IMR-90 (cell line): ENCODE measurements around the gene MAGOH. TPM values are rescaled to one million over a fixed set of nuclear protein-coding genes. Genes with fewer than 3 reads are reported as not detected.

Experiments
- ATAC-seq: fragments of 200-7000 bp; cut with Tn5 transposase; 2 replicates; pipeline ENCODE4 v1.9.1; 2020; ENCODE audit warnings: low read depth, mild to moderate bottlenecking, moderate library complexity
- BruUV-seq: library from RNA; stranded (reverse); fragments of 400-500 nt; replicated peaks from 2 replicates; lab custom pipeline; 2021; lab: Mats Ljungman, UMichigan
- CTCF ChIA-PET: fragments of 300-600 bp; formaldehyde crosslinking; extraction: SDS; loops from one replicate; lab custom pipeline; 2021; ENCODE audit warnings: antibody characterized with exemption; lab: Yijun Ruan, JAX
- POLR2A ChIA-PET: fragments of 300-600 bp; sonication (Branson Sonifier 250); formaldehyde crosslinking; loops from one replicate; lab custom pipeline; 2022; ENCODE audit warnings: antibody characterized with exemption; ENCODE audit not compliant: unreplicated experiment; lab: Charles Lee
- DNase-seq: peaks from one replicate; pipeline ENCODE4 v3.0.0; 2013
- H2AFZ ChIP-seq: replicated peaks from 2 replicates; pipeline ENCODE3; 2013; ENCODE audit warnings: low read length, mild to moderate bottlenecking; ENCODE audit not compliant: poor library complexity
- H2AK5ac ChIP-seq: 2 replicates; pipeline ENCODE4 v1.6.1; 2013; ENCODE audit warnings: low read depth, low read length, inconsistent platforms
- H2AK9ac ChIP-seq: replicated peaks from 2 replicates; pipeline ENCODE3; 2013; ENCODE audit warnings: mild to moderate bottlenecking, low read depth, low read length, moderate library complexity; ENCODE audit not compliant: poor library complexity
- H2BK120ac ChIP-seq: 2 replicates; pipeline ENCODE4 v1.6.1; 2013; ENCODE audit warnings: low read depth, low read length, inconsistent platforms
- H2BK15ac ChIP-seq: 3 replicates; pipeline ENCODE4 v1.6.1; 2013; ENCODE audit warnings: low read depth, low read length, inconsistent platforms
- H2BK20ac ChIP-seq: 2 replicates; pipeline ENCODE4 v1.6.1; 2013; ENCODE audit warnings: low read depth, mild to moderate bottlenecking, inconsistent platforms, low read length, moderate library complexity
- H2BK5ac ChIP-seq: 2 replicates; pipeline ENCODE4 v1.6.1; 2013; ENCODE audit warnings: mild to moderate bottlenecking, low read depth, low read length, inconsistent platforms; ENCODE audit not compliant: poor library complexity, severe bottlenecking
- H3K14ac ChIP-seq: replicated peaks from 2 replicates; pipeline ENCODE4 v1.6.1; 2013; ENCODE audit warnings: low read depth, low read length, inconsistent platforms
- H3K18ac ChIP-seq: 2 replicates; pipeline ENCODE4 v1.6.1; 2013; ENCODE audit warnings: low read depth, low read length, control low read depth
- H3K23ac ChIP-seq: 2 replicates; pipeline ENCODE4 v1.6.1; 2013; ENCODE audit warnings: low read depth, low read length, inconsistent platforms
- H3K27ac ChIP-seq: 2 replicates; pipeline ENCODE4 v1.5.1; 2013; ENCODE audit warnings: mild to moderate bottlenecking, control low read depth, low read length; ENCODE audit not compliant: insufficient read depth
- H3K27me3 ChIP-seq: 2 replicates; pipeline ENCODE4 v1.6.1; 2013; ENCODE audit warnings: low read length; ENCODE audit not compliant: control insufficient read depth, insufficient read depth
- H3K36me3 ChIP-seq: 2 replicates; pipeline ENCODE4 v1.6.1; 2013; ENCODE audit warnings: low read length, mixed read lengths; ENCODE audit not compliant: control insufficient read depth, insufficient read depth
- H3K4ac ChIP-seq: 2 replicates; pipeline ENCODE4 v1.6.1; 2013; ENCODE audit warnings: low read depth, low read length, inconsistent platforms
- H3K4me1 ChIP-seq: 2 replicates; pipeline ENCODE4 v1.6.1; 2013; ENCODE audit warnings: low read length, mixed read lengths; ENCODE audit not compliant: control insufficient read depth, insufficient read depth
- H3K4me2 ChIP-seq: 2 replicates; pipeline ENCODE4 v1.6.1; 2013; ENCODE audit warnings: low read depth, mild to moderate bottlenecking, control low read depth, low read length, moderate library complexity
- H3K4me3 ChIP-seq: 2 replicates; pipeline ENCODE4 v1.5.1; 2013; ENCODE audit warnings: low read depth, mild to moderate bottlenecking, control low read depth, low read length, moderate library complexity; ENCODE audit not compliant: insufficient read depth
- H3K56ac ChIP-seq: 2 replicates; pipeline ENCODE4 v1.6.1; 2013; ENCODE audit warnings: low read length, inconsistent platforms; ENCODE audit not compliant: insufficient read depth; ENCODE audit errors: extremely low read depth
- H3K79me1 ChIP-seq, 2 experiments: 2 replicates each; pipeline ENCODE4 v1.6.1; 2013; ENCODE audit warnings: low read length in 2 of 2, inconsistent platforms in 1 of 2, low read depth in 1 of 2
- H3K9ac ChIP-seq: 2 replicates; pipeline ENCODE4 v1.6.1; 2013; ENCODE audit warnings: low read depth, low read length, control low read depth
- H3K9me1 ChIP-seq: 2 replicates; pipeline ENCODE4 v1.6.1; 2013; ENCODE audit warnings: low read length, inconsistent platforms; ENCODE audit not compliant: insufficient read depth
- H3K9me3 ChIP-seq: 2 replicates; pipeline ENCODE4 v1.6.1; 2013; ENCODE audit warnings: low read length; ENCODE audit not compliant: control insufficient read depth, insufficient read depth
- H4K20me1 ChIP-seq: 2 replicates; pipeline ENCODE4 v1.6.1; 2013; ENCODE audit warnings: low read length, inconsistent platforms; ENCODE audit not compliant: insufficient read depth
- H4K5ac ChIP-seq: 2 replicates; pipeline ENCODE4 v1.6.1; 2013; ENCODE audit warnings: mild to moderate bottlenecking, low read depth, low read length, control low read depth
- H4K8ac ChIP-seq, 2 experiments: 2 replicates each; pipeline ENCODE4 v1.6.1; 2013; ENCODE audit warnings: low read depth in 2 of 2, low read length in 2 of 2, control low read depth in 1 of 2, inconsistent platforms in 1 of 2
- H4K91ac ChIP-seq: 2 replicates; pipeline ENCODE4 v1.6.1; 2013; ENCODE audit warnings: low read depth, low read length, inconsistent platforms; ENCODE audit not compliant: insufficient read depth
- MAZ ChIP-seq: IDR thresholded peaks from 2 replicates; pipeline ENCODE4 v1.6.1; 2012; ENCODE audit warnings: low read depth, mild to moderate bottlenecking, low read length, improper control_type of control experiment, moderate library complexity, borderline replicate concordance
- NFE2L2 ChIP-seq: fragments of 150-350 bp; IDR thresholded peaks from 2 replicates; pipeline ENCODE4 v1.6.1; 2016; ENCODE audit warnings: low read depth, mild to moderate bottlenecking, low read length
- whole genome bisulfite sequencing, 2 experiments: methylation state at CpG; one replicate each; pipeline versions ENCODE4 v1.1.5 to v1.1.7; 2013; ENCODE audit warnings: missing lambda C conversion rate in 2 of 2; ENCODE audit not compliant: insufficient read length in 1 of 2; ENCODE audit errors: extremely low coverage in 2 of 2; 5-methylcytosine and 5-hydroxymethylcytosine counted together
- dilution Hi-C: fragments of 300-500 bp; cut with HindIII; formaldehyde crosslinking; loops from one replicate; pipeline ENCODE4 v1.14.3; 2018; ENCODE audit warnings: low sequenced_read_pairs; ENCODE audit not compliant: unreplicated experiment
- in situ Hi-C: fragments of 300-500 bp; cut with MboI; formaldehyde crosslinking; loops from 3 replicates; pipeline ENCODE4 v1.14.3; 2019; ENCODE audit warnings: low sequenced_read_pairs, inconsistent platforms, mixed read lengths
- intact Hi-C: fragments of 100-400 bp; cut with micrococcal nuclease; formaldehyde crosslinking; loops from 2 replicates; pipeline ENCODE4 v1.10.0; 2022
- polyA plus RNA-seq, 3 experiments: library from polyadenylated mRNA; depleted of rRNA; stranded (reverse); fragments of >200 nt; gene quantifications; 2 replicates each; pipeline ENCODE4 v1.2.3, GENCODE V29; 2012; ENCODE audit warnings: low replicate concordance in 1 of 3
- total RNA-seq: library from RNA; depleted of rRNA; stranded (reverse); fragments of >200 nt; gene quantifications from 2 replicates; pipeline ENCODE4 v1.2.3, GENCODE V29; 2012

Gene MAGOH
- total and polyA plus RNA-seq, 2 of the 4 experiments (the other 2 are of a cell fraction) = 3.8 to 26.3 TPM

GRCh38 chr1:53276153-53276901 lies 38.0 kb upstream of the MAGOH start:
- no peaks in the 10 kb centered on the region for H4K20me1 ChIP-seq
- H3K9me1 ChIP-seq = no peaks in the 10 kb centered on the region
- in situ Hi-C loops (loop anchor here (5.0 kb wide), 2 partner anchors 116 to 196 kb away; no protein-coding TSS in a partner anchor), intact Hi-C loops (no loop called here), dilution Hi-C loops (no loop called here)
- H2BK5ac ChIP-seq = no peak overlapping the region
- no peak overlapping the region for H3K18ac ChIP-seq
- no peak overlapping the region for H3K4me3 ChIP-seq
- H2AK5ac ChIP-seq = no peak overlapping the region
- no peak overlapping the region for H4K91ac ChIP-seq
- no TSS peak for BruUV-seq
- H3K79me1 ChIP-seq = no peaks in the 10 kb centered on the region
- no peak overlapping the region for H3K4ac ChIP-seq
- no peaks in the 10 kb centered on the region for H3K9me3 ChIP-seq
- H3K4me1 ChIP-seq = no peaks in the 10 kb centered on the region
- 87% methylated on average over 25 of the region's 48 CpGs; no CpG with 5 or more reads in 1 of the 2 experiments for WGBS, 2 experiments
- H2BK15ac ChIP-seq = no peak overlapping the region
- H2BK20ac ChIP-seq = no peak overlapping the region
- no peak overlapping the region for H2AK9ac ChIP-seq
- no peak overlapping the region for H3K14ac ChIP-seq
- H4K8ac ChIP-seq = no peak overlapping the region
- no peak overlapping the region for H3K4me2 ChIP-seq
- H3K27ac ChIP-seq = no peak overlapping the region
- no peaks in the 10 kb centered on the region for H3K27me3 ChIP-seq
- no peak overlapping the region for H2AFZ ChIP-seq
- H3K36me3 ChIP-seq = no peaks in the 10 kb centered on the region
- H4K5ac ChIP-seq = no peak overlapping the region
- no peak for TF ChIP-seq MAZ
- no peak for TF ChIP-seq NFE2L2
- no peak overlapping the region for H3K23ac ChIP-seq
- DNase-seq (no peak), ATAC-seq (no peak)
- no peak overlapping the region for H3K9ac ChIP-seq
- CTCF ChIA-PET = interaction anchor here (2.3 kb wide), 1 partner anchor 117 kb away, joined by 6 read pairs; no protein-coding TSS in a partner anchor
- no peak overlapping the region for H2BK120ac ChIP-seq
- H3K56ac ChIP-seq = no peak overlapping the region
- POLR2A ChIA-PET = no interaction called here
